H1 (cell line): ENCODE results near the gene ARMC7. TPM values are rescaled to one million over a fixed set of nuclear protein-coding genes. Genes with fewer than 3 reads are reported as not detected.

Experiments
- CTCF ChIA-PET: fragments of 300-600 bp; sonication (Branson Sonifier 250); formaldehyde crosslinking; loops from one replicate; lab custom pipeline; 2021; ENCODE audit not compliant: partially characterized antibody; lab: Charles Lee
- POLR2A ChIA-PET: fragments of 300-600 bp; sonication (Branson Sonifier 250); formaldehyde crosslinking; loops from one replicate; lab custom pipeline; 2021; ENCODE audit warnings: inconsistent platforms; ENCODE audit not compliant: partially characterized antibody; lab: Charles Lee
- DNase-seq, 2 experiments: peaks; one replicate each; pipeline versions ENCODE4 v3.0.0 to v3.0.0-alpha.2; 2010 to 2022; ENCODE audit warnings: low spot score in 2 of 2, low read depth in 1 of 2, mixed read lengths in 1 of 2
- FAIRE-seq: peaks from 2 replicates; lab custom pipeline; 2011; peaks lifted over from hg19 to GRCh38; lab: Jason Lieb, UNC
- H2AFZ ChIP-seq: 2 replicates; pipeline ENCODE4 v1.8.1; 2012; ENCODE audit warnings: low read length, inconsistent platforms
- H2AK5ac ChIP-seq: 2 replicates; pipeline ENCODE4 v1.6.1; 2013; ENCODE audit warnings: low read depth, low read length
- H2BK120ac ChIP-seq: replicated peaks from 2 replicates; pipeline ENCODE3; 2013; ENCODE audit warnings: low read depth, low read length, inconsistent platforms
- H2BK12ac ChIP-seq: 2 replicates; pipeline ENCODE4 v1.6.1; 2013; ENCODE audit warnings: low read depth, low read length
- H2BK15ac ChIP-seq: 2 replicates; pipeline ENCODE4 v1.6.1; 2013; ENCODE audit warnings: low read length
- H2BK20ac ChIP-seq: 2 replicates; pipeline ENCODE4 v1.6.1; 2013; ENCODE audit warnings: low read length
- H2BK5ac ChIP-seq: 2 replicates; pipeline ENCODE4 v1.6.1; 2013; ENCODE audit warnings: low read depth, low read length
- H3K14ac ChIP-seq: 2 replicates; pipeline ENCODE4 v1.6.1; 2013; ENCODE audit warnings: inconsistent platforms; ENCODE audit not compliant: insufficient read length
- H3K18ac ChIP-seq: 2 replicates; pipeline ENCODE4 v1.6.1; 2013; ENCODE audit warnings: low read length; ENCODE audit errors: extremely low read depth
- H3K23ac ChIP-seq: 2 replicates; pipeline ENCODE4 v1.6.1; 2013; ENCODE audit warnings: inconsistent platforms; ENCODE audit not compliant: insufficient read length
- H3K23me2 ChIP-seq: 2 replicates; pipeline ENCODE4 v1.6.1; 2013; ENCODE audit warnings: low read depth, low read length
- H3K27ac ChIP-seq: 2 replicates; pipeline ENCODE4 v1.6.1; 2011; ENCODE audit warnings: low read depth, low read length, inconsistent platforms
- H3K27me3 ChIP-seq, 4 experiments: replicated peaks in 1 of 4; 1 replicate in 1 of 4; 2 replicates in 3 of 4; pipeline versions ENCODE4 v1.6.1 to v1.8.1; 2011 to 2013; ENCODE audit warnings: low read length in 3 of 4, mild to moderate bottlenecking in 3 of 4, inconsistent platforms in 2 of 4, mixed read lengths in 2 of 4, moderate library complexity in 1 of 4; ENCODE audit not compliant: control insufficient read depth in 3 of 4, insufficient read depth in 3 of 4; ENCODE audit errors: extremely low read depth in 1 of 4
- H3K36me3 ChIP-seq, 4 experiments: 2 replicates each; pipeline versions ENCODE4 v1.6.1 to v1.8.1; 2011 to 2013; ENCODE audit warnings: mild to moderate bottlenecking in 4 of 4, low read length in 3 of 4, moderate library complexity in 2 of 4, control low read depth in 1 of 4, inconsistent platforms in 1 of 4; ENCODE audit not compliant: insufficient read depth in 4 of 4, control insufficient read depth in 2 of 4
- H3K4ac ChIP-seq: replicated peaks from 2 replicates; pipeline ENCODE3; 2013; ENCODE audit warnings: low read length, low read depth, mixed read lengths, inconsistent platforms; ENCODE audit not compliant: insufficient read length
- H3K4me1 ChIP-seq, 4 experiments: replicated peaks in 1 of 4; 1 replicate in 1 of 4; 2 replicates in 3 of 4; pipeline versions ENCODE4 v1.6.1 to v1.8.1; 2011 to 2013; ENCODE audit warnings: low read length in 3 of 4, inconsistent platforms in 2 of 4, mixed read lengths in 1 of 4; ENCODE audit not compliant: insufficient read depth in 4 of 4, control insufficient read depth in 3 of 4
- H3K4me2 ChIP-seq, 2 experiments: 2 replicates each; pipeline versions ENCODE4 v1.6.1 to v1.8.1; 2011 to 2013; ENCODE audit warnings: low read depth in 2 of 2, low read length in 2 of 2, control low read depth in 1 of 2, inconsistent platforms in 1 of 2, mild to moderate bottlenecking in 1 of 2; ENCODE audit not compliant: insufficient read depth in 1 of 2
- H3K4me3 ChIP-seq, 4 experiments: fragments of 200-600, 300-600 bp in 1 of 4; sonication (generic), shearing (Covaris generic), sonication (Bioruptor Twin) in 1 of 4; 2 replicates each; pipeline versions ENCODE4 v1.5.1 to v1.8.1; 2011 to 2016; ENCODE audit warnings: low read length in 4 of 4, low read depth in 3 of 4, control low read depth in 2 of 4, inconsistent platforms in 2 of 4, mild to moderate bottlenecking in 2 of 4, mixed read lengths in 1 of 4, moderate library complexity in 1 of 4; ENCODE audit not compliant: insufficient read depth in 2 of 4; ENCODE audit errors: extremely low read depth in 1 of 4
- H3K56ac ChIP-seq: replicated peaks from 2 replicates; pipeline ENCODE3; 2013; ENCODE audit warnings: low read depth, mild to moderate bottlenecking, mixed read lengths, low read length, inconsistent platforms; ENCODE audit not compliant: insufficient read length
- H3K79me1 ChIP-seq: 2 replicates; pipeline ENCODE4 v1.6.1; 2013; ENCODE audit warnings: low read depth, low read length, control low read depth
- H3K79me2 ChIP-seq, 2 experiments: 2 replicates each; pipeline versions ENCODE4 v1.6.1 to v1.8.1; 2012 to 2013; ENCODE audit warnings: low read length in 2 of 2, mild to moderate bottlenecking in 2 of 2, inconsistent platforms in 1 of 2; ENCODE audit not compliant: insufficient read depth in 2 of 2, control insufficient read depth in 1 of 2
- H3K9ac ChIP-seq, 4 experiments: replicated peaks in 1 of 4; 1 replicate in 1 of 4; 2 replicates in 3 of 4; pipeline versions ENCODE4 v1.6.1 to v1.8.1; 2011 to 2013; ENCODE audit warnings: low read depth in 3 of 4, low read length in 3 of 4, control low read depth in 2 of 4, mild to moderate bottlenecking in 2 of 4, moderate library complexity in 2 of 4, inconsistent platforms in 1 of 4; ENCODE audit errors: extremely low read depth in 1 of 4
- H3K9me3 ChIP-seq, 2 experiments: 2 replicates each; pipeline versions ENCODE4 v1.6.1 to v1.8.1; 2012 to 2013; ENCODE audit warnings: mild to moderate bottlenecking in 2 of 2, moderate library complexity in 2 of 2, control low read depth in 1 of 2, inconsistent platforms in 1 of 2, low read depth in 1 of 2, low read length in 1 of 2, mixed read lengths in 1 of 2; ENCODE audit not compliant: insufficient read depth in 2 of 2
- H4K20me1 ChIP-seq, 2 experiments: replicated peaks in 1 of 2; 2 replicates each; pipeline versions ENCODE3 to v1.8.1; 2011 to 2013; ENCODE audit warnings: inconsistent platforms in 2 of 2, low read length in 2 of 2, mild to moderate bottlenecking in 1 of 2; ENCODE audit not compliant: insufficient read depth in 2 of 2, control insufficient read depth in 1 of 2
- H4K5ac ChIP-seq: 2 replicates; pipeline ENCODE4 v1.6.1; 2013; ENCODE audit warnings: low read length, low read depth, mixed read lengths, inconsistent platforms; ENCODE audit not compliant: insufficient read length
- H4K8ac ChIP-seq: 2 replicates; pipeline ENCODE4 v1.8.0; 2013; ENCODE audit warnings: mild to moderate bottlenecking, moderate library complexity, low read length, inconsistent platforms; ENCODE audit not compliant: insufficient read depth; ENCODE audit errors: extremely low read depth
- H4K91ac ChIP-seq: replicated peaks from 2 replicates; pipeline ENCODE3; 2013; ENCODE audit warnings: low read length, mixed read lengths, inconsistent platforms; ENCODE audit not compliant: insufficient read length
- CHD1 ChIP-seq: IDR thresholded peaks from 2 replicates; pipeline ENCODE4 v1.6.1; 2012; ENCODE audit warnings: low read depth, low read length, improper control_type of control experiment
- CREB1 ChIP-seq: IDR thresholded peaks from 2 replicates; pipeline ENCODE4 v1.6.1; 2012; ENCODE audit warnings: inconsistent platforms
- CTBP2 ChIP-seq: IDR thresholded peaks from 2 replicates; pipeline ENCODE4 v1.7.0; 2011; ENCODE audit warnings: borderline replicate concordance, mild to moderate bottlenecking, moderate library complexity, mixed read lengths, low read length; ENCODE audit not compliant: insufficient read depth, insufficient read length
- EP300 ChIP-seq, 2 experiments: IDR thresholded peaks; 1 replicate in 1 of 2; 2 replicates in 1 of 2; pipeline ENCODE4 v1.6.1; 2011 to 2012; ENCODE audit warnings: low read depth in 2 of 2, low read length in 2 of 2, mild to moderate bottlenecking in 2 of 2, borderline replicate concordance in 1 of 2, inconsistent platforms in 1 of 2, moderate library complexity in 1 of 2
- PHF8 ChIP-seq: fragments of 200-600 bp; sonication (generic); conservative IDR thresholded peaks from 2 replicates; pipeline ENCODE4 v1.7.1; 2012; ENCODE audit warnings: low read depth, mild to moderate bottlenecking, inconsistent platforms, low read length, moderate library complexity
- RNF2 ChIP-seq: fragments of 200-900, 300-1000 bp; sonication (generic); IDR thresholded peaks from 2 replicates; pipeline ENCODE4 v1.7.1; 2016; ENCODE audit warnings: borderline replicate concordance, low read depth, mild to moderate bottlenecking, antibody characterized with exemption, low read length; ENCODE audit not compliant: poor library complexity, severe bottlenecking; ENCODE audit errors: missing control alignments
- SP2 ChIP-seq: IDR thresholded peaks from 2 replicates; pipeline ENCODE4 v1.6.1; 2012; ENCODE audit warnings: mild to moderate bottlenecking, low read length, inconsistent platforms
- TBP ChIP-seq: IDR thresholded peaks from 2 replicates; pipeline ENCODE4 v1.6.1; 2011; ENCODE audit warnings: low read depth, low read length, improper control_type of control experiment
- TCF12 ChIP-seq: IDR thresholded peaks from 2 replicates; pipeline ENCODE4 v1.6.1; 2011; ENCODE audit warnings: low read depth, mild to moderate bottlenecking, low read length
- WGBS, 2 experiments: shearing (Covaris generic) in 1 of 2; methylation state at CpG; one replicate each; pipeline versions ENCODE4 v1.1.6 to v1.1.7; 2013 to 2015; ENCODE audit warnings: low lambda C conversion rate in 2 of 2, mixed read lengths in 2 of 2, inconsistent platforms in 1 of 2, low coverage in 1 of 2, missing lambda C conversion rate in 1 of 2; ENCODE audit not compliant: insufficient replicate concordance in 2 of 2, insufficient coverage in 1 of 2, insufficient read length in 1 of 2; ENCODE audit errors: extremely low coverage in 1 of 2, missing lambda C conversion rate in 1 of 2; 5-methylcytosine and 5-hydroxymethylcytosine counted together
- polyA plus RNA-seq, 7 experiments: library from polyadenylated mRNA; depleted of rRNA in 3 of 7; stranded (reverse) in 5 of 7; unstranded in 2 of 7; fragments of >200 nt in 5 of 7; fragments of 200-250 nt in 2 of 7; gene quantifications; 1 replicate in 5 of 7; 2 replicates in 1 of 7; 4 replicates in 1 of 7; pipeline versions ENCODE4 v1.2.1 to v1.2.3, GENCODE V29; 2011 to 2013; ENCODE audit warnings: missing spikeins in 2 of 7, mixed read lengths in 2 of 7
- total RNA-seq: library from RNA; stranded (reverse); fragmentation: NEBNext Ultra II Directional; extraction: Animal tissue kit (Norgen Biotek cat#: 25700); gene quantifications from 2 replicates; pipeline ENCODE4 v1.2.1, GENCODE V29; 2021
- TF ChIP-seq, protein P1 (sequence below): IDR thresholded peaks from 2 replicates; pipeline ENCODE4 v1.6.1; 2012; ENCODE audit warnings: inconsistent platforms

ARMC7 gene
- total and polyA plus RNA-seq, 2 of the 8 experiments (the other 6 are each of a cell fraction or from before 2014, with no cell fraction given) = 9.8 to 13.6 TPM

DNA sequence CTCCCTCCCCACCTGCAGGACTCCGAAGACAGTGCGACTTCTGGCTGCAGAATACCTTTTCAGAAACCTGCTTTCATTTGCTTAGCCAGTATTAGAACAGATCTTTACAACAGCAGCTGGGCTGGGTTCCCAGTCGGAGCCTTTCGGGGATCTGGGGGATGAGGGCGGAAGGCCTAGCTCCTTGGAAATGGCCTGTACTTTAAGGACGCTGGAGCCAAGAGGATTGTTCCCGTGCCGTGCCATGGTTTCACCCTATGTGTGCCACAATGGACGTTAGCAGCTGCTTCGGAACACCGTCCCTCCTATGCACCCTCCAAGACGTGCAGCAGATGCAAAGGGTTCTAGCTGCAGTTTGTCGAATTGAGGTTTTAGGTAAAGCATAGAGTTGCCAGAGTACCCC, 46.6 kb upstream of the ARMC7 start:
- Histone ChIP-seq H3K36me3 (peaks cover 20 to 55% (median 45%) of the 10 kb centered on the region in 4 experiments), H3K14ac (no peak overlapping the region), H2BK12ac (no peak overlapping the region), H3K79me2 (no peaks in the 10 kb centered on the region), H3K27ac (no peak overlapping the region), H4K8ac (no peak overlapping the region), H3K9ac (no peak overlapping the region), H3K4ac (no peak overlapping the region), H3K4me2 (no peak overlapping the region), H3K27me3 (no peaks in the 10 kb centered on the region), H2BK15ac (no peak overlapping the region), H2BK20ac (no peak overlapping the region), H3K4me3 (no peak overlapping the region), H3K9me3 (no peaks in the 10 kb centered on the region), H3K56ac (no peak overlapping the region), H3K23me2 (no peaks in the 10 kb centered on the region), H2BK120ac (no peak overlapping the region), H2BK5ac (no peak overlapping the region), H4K5ac (no peak overlapping the region), H3K18ac (no peak overlapping the region), H3K79me1 (peaks cover 2% of the 10 kb centered on the region; the same call in 1 of the 2 replicates), H2AK5ac (no peak overlapping the region), H4K20me1 (peaks cover 3 to 12% of the 10 kb centered on the region in 2 experiments), H4K91ac (no peak overlapping the region), H3K23ac (no peak overlapping the region), H2AFZ (no peak overlapping the region), H3K4me1 (no peaks in the 10 kb centered on the region; a peak in 1 of 7 replicates)
- DNase-seq = no peak
- FAIRE-seq = no peak
- ChIA-PET POLR2A (interaction anchor here (0.8 to 1.7 kb wide), 4 partner anchors 25 to 120 kb away, joined by 3 to 5 read pairs (median 3); partner anchors contain the start of gene JPT1), CTCF (interaction anchor here (0.8 to 8.1 kb wide), 15 partner anchors 10 to 102 kb away, joined by 3 to 81 read pairs (median 13); partner anchors contain the start of gene SLC16A5)
- WGBS, 2 experiments = 92% methylated on average over 13 of the region's 13 CpGs; no CpG with 5 or more reads in 1 of the 2 experiments
- TF ChIP-seq RNF2 (no peak), SP2 (no peak), CREB1 (no peak), EP300 (IDR thresholded peaks at IDR 0.05; ENCODE audit: borderline replicate concordance in 1 of 2, low read depth in 2 of 2, low read length in 2 of 2) (no peak), CHD1 (no peak), TCF12 (no peak), TBP (no peak), PHF8 (no peak), CTBP2 (no peak)
- TF ChIP-seq, protein P1, sequence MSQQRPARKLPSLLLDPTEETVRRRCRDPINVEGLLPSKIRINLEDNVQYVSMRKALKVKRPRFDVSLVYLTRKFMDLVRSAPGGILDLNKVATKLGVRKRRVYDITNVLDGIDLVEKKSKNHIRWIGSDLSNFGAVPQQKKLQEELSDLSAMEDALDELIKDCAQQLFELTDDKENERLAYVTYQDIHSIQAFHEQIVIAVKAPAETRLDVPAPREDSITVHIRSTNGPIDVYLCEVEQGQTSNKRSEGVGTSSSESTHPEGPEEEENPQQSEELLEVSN = no peak
